ENCODE measurements around the gene ZDHHC11B.
"Not testable (repeated sequence)": the region's sequence is repeated elsewhere in the genome, so short reads cannot be mapped to it uniquely, and the experiment has no call there.

The ZDHHC11B gene

GRCh38 chr5:683551-684481, 100.7 kb downstream of the ZDHHC11B start:
- DNase-seq: no peak

GRCh38 chr5:682651-683358, 101.7 kb downstream of the ZDHHC11B start:
- DNase-seq: not testable (repeated sequence)

- not testable (repeated sequence) for DNase-seq
Observed at GRCh38 chr5:682216-682615, 102.3 kb downstream of the ZDHHC11B start.

GRCh38 chr5:681317-682191, 103.0 kb downstream of the ZDHHC11B start:
- DNase-seq: not testable (repeated sequence)

GRCh38 chr5:680836-681235, 103.7 kb downstream of the ZDHHC11B start:
- not testable (repeated sequence) for DNase-seq

- not testable (repeated sequence) for DNase-seq
Observed at GRCh38 chr5:680118-680795, 104.3 kb downstream of the ZDHHC11B start.

GRCh38 chr5:679166-679895, 105.2 kb downstream of the ZDHHC11B start:
- not testable (repeated sequence) for DNase-seq

GRCh38 chr5:678521-678920, 106.0 kb downstream of the ZDHHC11B start:
- DNase-seq: not testable (repeated sequence)

- DNase-seq: no peak
Observed at GRCh38 chr5:677131-678101, 107.1 kb downstream of the ZDHHC11B start.

GRCh38 chr5:676699-677076, 107.8 kb downstream of the ZDHHC11B start:
- DNase-seq: no peak

GRCh38 chr5:675871-676698, 108.4 kb downstream of the ZDHHC11B start:
- no peak for DNase-seq

GRCh38 chr5:675111-675870, 109.2 kb downstream of the ZDHHC11B start:
- no peak for DNase-seq

- DNase-seq: no peak
Observed at GRCh38 chr5:674630-675011, 109.9 kb downstream of the ZDHHC11B start.

- no peak for DNase-seq
Observed at GRCh38 chr5:673831-674629, 110.5 kb downstream of the ZDHHC11B start.

GRCh38 chr5:673161-673830, 111.2 kb downstream of the ZDHHC11B start:
- no peak for DNase-seq

GRCh38 chr5:672329-673160, 112.0 kb downstream of the ZDHHC11B start:
- DNase-seq: peak; percentile 33 to 58

Measured in stimulated activated CD4-positive, alpha-beta T cell treated with anti-CD3 and anti-CD28 coated beads, Interleukin-2, amount 100 ng/mL, for 48 hours (primary cell).